SU-DHL-6 (cell line): ENCODE results near the gene NUP35.

ENCODE experiments used
- EZH2phosphoT487 ChIP-seq: fragments of 200-600 bp; sonication (generic), shearing (Covaris generic); conservative IDR thresholded peaks from 2 replicates; pipeline ENCODE4 v1.6.1; 2018; ENCODE audit warnings: mild to moderate bottlenecking, antibody characterized with exemption, low read length, moderate library complexity, mixed read lengths
- TF ChIP-seq, protein P1 (sequence below): fragments of 200-600 bp; sonication (generic); IDR thresholded peaks from one replicate; pipeline ENCODE4 v1.5.1; 2017; ENCODE audit warnings: antibody characterized with exemption, mild to moderate bottlenecking, low read length, moderate library complexity; ENCODE audit not compliant: insufficient read depth, poor library complexity, severe bottlenecking

DNA sequence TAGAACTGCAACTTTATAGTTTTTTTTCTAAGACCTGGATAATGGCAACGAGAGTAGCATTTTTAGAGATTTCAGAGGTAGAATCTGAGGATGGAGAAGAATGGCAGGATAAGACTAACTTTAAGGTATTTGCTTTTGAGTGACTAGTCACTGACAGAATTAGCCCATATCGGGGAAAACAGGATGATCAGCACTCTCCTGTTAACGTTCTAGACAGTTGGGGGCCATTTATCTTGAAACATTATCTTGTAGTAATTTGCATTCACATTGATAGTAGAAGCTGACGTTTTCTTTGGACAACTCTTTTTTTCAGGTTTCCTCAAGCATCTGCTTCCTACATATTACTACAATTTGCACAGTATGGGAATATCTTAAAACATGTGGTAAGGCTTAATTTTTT is 32.9 kb downstream of the NUP35 start:
- TF ChIP-seq, protein P1, sequence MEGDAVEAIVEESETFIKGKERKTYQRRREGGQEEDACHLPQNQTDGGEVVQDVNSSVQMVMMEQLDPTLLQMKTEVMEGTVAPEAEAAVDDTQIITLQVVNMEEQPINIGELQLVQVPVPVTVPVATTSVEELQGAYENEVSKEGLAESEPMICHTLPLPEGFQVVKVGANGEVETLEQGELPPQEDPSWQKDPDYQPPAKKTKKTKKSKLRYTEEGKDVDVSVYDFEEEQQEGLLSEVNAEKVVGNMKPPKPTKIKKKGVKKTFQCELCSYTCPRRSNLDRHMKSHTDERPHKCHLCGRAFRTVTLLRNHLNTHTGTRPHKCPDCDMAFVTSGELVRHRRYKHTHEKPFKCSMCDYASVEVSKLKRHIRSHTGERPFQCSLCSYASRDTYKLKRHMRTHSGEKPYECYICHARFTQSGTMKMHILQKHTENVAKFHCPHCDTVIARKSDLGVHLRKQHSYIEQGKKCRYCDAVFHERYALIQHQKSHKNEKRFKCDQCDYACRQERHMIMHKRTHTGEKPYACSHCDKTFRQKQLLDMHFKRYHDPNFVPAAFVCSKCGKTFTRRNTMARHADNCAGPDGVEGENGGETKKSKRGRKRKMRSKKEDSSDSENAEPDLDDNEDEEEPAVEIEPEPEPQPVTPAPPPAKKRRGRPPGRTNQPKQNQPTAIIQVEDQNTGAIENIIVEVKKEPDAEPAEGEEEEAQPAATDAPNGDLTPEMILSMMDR = no peak
- no peak for TF ChIP-seq EZH2phosphoT487
